Stimulated activated CD4-positive, alpha-beta T cell treated with anti-CD3 and anti-CD28 coated beads, Interleukin-12 subunit alpha, Interleukin-12 subunit beta, amount 100 ng/mL, for 24 hours (primary cell): ENCODE results near the gene CITED4.

Experiments used
- DNase-seq, 2 experiments: peaks; one replicate each; pipeline ENCODE4 v3.0.0-alpha.2; 2020; ENCODE audit warnings: low read depth in 2 of 2

Gene CITED4

GRCh38 chr1:40834968-40835545, 27.1 kb downstream of the CITED4 start:
- DNase-seq = no peak

GRCh38 chr1:40833979-40834378, 28.2 kb downstream of the CITED4 start:
- DNase-seq = no peak

GRCh38 chr1:40831001-40831732, 31.0 kb downstream of the CITED4 start:
- no peak for DNase-seq

- DNase-seq = no peak
Measured at GRCh38 chr1:40830419-40830943, 31.7 kb downstream of the CITED4 start.

GRCh38 chr1:40829631-40830245, 32.4 kb downstream of the CITED4 start:
- no peak for DNase-seq

GRCh38 chr1:40825996-40826395, 36.2 kb downstream of the CITED4 start:
- DNase-seq = no peak

- no peak for DNase-seq
Measured at GRCh38 chr1:40825435-40825788, 36.8 kb downstream of the CITED4 start.

GRCh38 chr1:40824591-40825434, 37.4 kb downstream of the CITED4 start:
- DNase-seq = no peak

- no peak for DNase-seq
Measured at GRCh38 chr1:40823983-40824382, 38.2 kb downstream of the CITED4 start.

GRCh38 chr1:40823345-40823744, 38.8 kb downstream of the CITED4 start:
- DNase-seq = no peak

- DNase-seq = no peak
Measured at GRCh38 chr1:40822890-40823289, 39.3 kb downstream of the CITED4 start.

- no peak for DNase-seq
Measured at GRCh38 chr1:40820911-40821693, 41.1 kb downstream of the CITED4 start.

GRCh38 chr1:40820251-40820797, 41.8 kb downstream of the CITED4 start:
- DNase-seq = no peak

GRCh38 chr1:40819101-40819500, 43.1 kb downstream of the CITED4 start:
- no peak for DNase-seq

GRCh38 chr1:40818264-40818961, 43.8 kb downstream of the CITED4 start:
- DNase-seq = peak; percentile 56 to 82

GRCh38 chr1:40817791-40818263, 44.3 kb downstream of the CITED4 start:
- DNase-seq = no peak

- no peak for DNase-seq
Measured at GRCh38 chr1:40815420-40815819, 46.7 kb downstream of the CITED4 start.
